Measurements from ENCODE around the gene UFSP1. TPM values are rescaled to one million over a fixed set of nuclear protein-coding genes. Genes with fewer than 3 reads are reported as not detected.
A peak's percentile ranks its signal among the peaks of the same experiment; 100 is the strongest.

The UFSP1 gene
- total RNA-seq, 1 experiment from 2014 or later = 5.6 TPM

DNA sequence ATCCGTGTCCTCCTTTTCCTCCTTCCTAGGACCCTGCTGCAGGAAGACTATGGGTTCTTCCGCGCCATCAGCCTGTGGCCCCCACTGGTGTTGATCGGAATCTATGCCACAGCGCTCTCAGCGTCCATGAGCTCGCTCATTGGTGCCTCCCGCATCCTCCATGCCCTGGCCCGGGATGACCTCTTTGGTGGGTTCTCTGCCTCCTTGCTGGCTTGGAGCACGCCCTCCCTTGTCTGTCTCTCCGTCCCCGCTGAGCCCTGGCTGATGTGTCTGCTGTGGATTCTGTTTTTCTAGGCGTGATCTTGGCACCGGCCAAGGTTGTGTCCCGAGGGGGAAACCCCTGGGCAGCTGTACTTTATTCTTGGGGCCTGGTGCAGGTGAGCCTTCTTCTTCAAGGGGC lies 29.7 kb downstream of the UFSP1 start:
- H2AFZ ChIP-seq (ENCODE audit: low read depth, low read length, poor library complexity, severe bottlenecking) = no peak overlapping the region
- TF ChIP-seq FOSL1 (IDR thresholded peaks at IDR 0.05; ENCODE audit: low read depth) (no peak), YY1 (IDR thresholded peaks at IDR 0.05; ENCODE audit: extremely low read depth, insufficient replicate concordance, low read depth, low read length) (no peak), ZNF274 (IDR thresholded peaks at IDR 0.05; ENCODE audit: low read depth, low read length) (no peak), SP1 (IDR thresholded peaks at IDR 0.05; ENCODE audit: low read depth) (no peak), TCF7L2 (IDR thresholded peaks at IDR 0.05; ENCODE audit: borderline replicate concordance, extremely low read depth, insufficient read depth, insufficient read length) (no peak), EZH2phosphoT487 (IDR thresholded peaks at IDR 0.05; ENCODE audit: borderline replicate concordance) (no peak), RAD21 (IDR thresholded peaks at IDR 0.05; ENCODE audit: low read depth) (no peak), POLR2A (IDR thresholded peaks at IDR 0.05; ENCODE audit: borderline replicate concordance, extremely low read depth, insufficient read depth, insufficient read length) (no peak), EZH2 (IDR thresholded peaks at IDR 0.05) (no peak), SIN3A (IDR thresholded peaks at IDR 0.05; ENCODE audit: low read depth) (no peak), CBX3 (IDR thresholded peaks at IDR 0.05; ENCODE audit: low read depth) (no peak)
- TF ChIP-seq, protein P1, sequence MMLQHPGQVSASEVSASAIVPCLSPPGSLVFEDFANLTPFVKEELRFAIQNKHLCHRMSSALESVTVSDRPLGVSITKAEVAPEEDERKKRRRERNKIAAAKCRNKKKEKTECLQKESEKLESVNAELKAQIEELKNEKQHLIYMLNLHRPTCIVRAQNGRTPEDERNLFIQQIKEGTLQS (IDR thresholded peaks at IDR 0.05) = no peak
- TF ChIP-seq, protein P2, sequence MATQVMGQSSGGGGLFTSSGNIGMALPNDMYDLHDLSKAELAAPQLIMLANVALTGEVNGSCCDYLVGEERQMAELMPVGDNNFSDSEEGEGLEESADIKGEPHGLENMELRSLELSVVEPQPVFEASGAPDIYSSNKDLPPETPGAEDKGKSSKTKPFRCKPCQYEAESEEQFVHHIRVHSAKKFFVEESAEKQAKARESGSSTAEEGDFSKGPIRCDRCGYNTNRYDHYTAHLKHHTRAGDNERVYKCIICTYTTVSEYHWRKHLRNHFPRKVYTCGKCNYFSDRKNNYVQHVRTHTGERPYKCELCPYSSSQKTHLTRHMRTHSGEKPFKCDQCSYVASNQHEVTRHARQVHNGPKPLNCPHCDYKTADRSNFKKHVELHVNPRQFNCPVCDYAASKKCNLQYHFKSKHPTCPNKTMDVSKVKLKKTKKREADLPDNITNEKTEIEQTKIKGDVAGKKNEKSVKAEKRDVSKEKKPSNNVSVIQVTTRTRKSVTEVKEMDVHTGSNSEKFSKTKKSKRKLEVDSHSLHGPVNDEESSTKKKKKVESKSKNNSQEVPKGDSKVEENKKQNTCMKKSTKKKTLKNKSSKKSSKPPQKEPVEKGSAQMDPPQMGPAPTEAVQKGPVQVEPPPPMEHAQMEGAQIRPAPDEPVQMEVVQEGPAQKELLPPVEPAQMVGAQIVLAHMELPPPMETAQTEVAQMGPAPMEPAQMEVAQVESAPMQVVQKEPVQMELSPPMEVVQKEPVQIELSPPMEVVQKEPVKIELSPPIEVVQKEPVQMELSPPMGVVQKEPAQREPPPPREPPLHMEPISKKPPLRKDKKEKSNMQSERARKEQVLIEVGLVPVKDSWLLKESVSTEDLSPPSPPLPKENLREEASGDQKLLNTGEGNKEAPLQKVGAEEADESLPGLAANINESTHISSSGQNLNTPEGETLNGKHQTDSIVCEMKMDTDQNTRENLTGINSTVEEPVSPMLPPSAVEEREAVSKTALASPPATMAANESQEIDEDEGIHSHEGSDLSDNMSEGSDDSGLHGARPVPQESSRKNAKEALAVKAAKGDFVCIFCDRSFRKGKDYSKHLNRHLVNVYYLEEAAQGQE (IDR thresholded peaks at IDR 0.05; ENCODE audit: low read depth) = no peak
- intact Hi-C loops (cut with micrococcal nuclease) = no loop called here
- no peak overlapping the region for H3K4me3 ChIP-seq (replicated peaks in 1 of 2; ENCODE audit: low read depth in 1 of 2, low read length in 2 of 2)
- peaks cover 2% of the 10 kb centered on the region; the same call in 1 of the 2 replicates for H3K79me2 ChIP-seq (ENCODE audit: insufficient read depth, low read length)
- H3K9me2 ChIP-seq (ENCODE audit: insufficient read depth) = no peaks in the 10 kb centered on the region
- RAD21 ChIA-PET (ENCODE audit: low non-redundant PET in 1 of 2, low total read pairs in 2 of 2, uncharacterized antibody in 2 of 2, unreplicated experiment in 2 of 2) = no interaction called here
- no TSS peak for BruUV-seq (replicated peaks)
- POLR2A ChIA-PET = no interaction called here
- no peaks in the 10 kb centered on the region for H4K20me1 ChIP-seq (ENCODE audit: insufficient read depth)
- peaks cover 2 to 13% of the 10 kb centered on the region in 2 experiments; a peak in 3 of 4 replicates for H3K36me3 ChIP-seq (ENCODE audit: control insufficient read depth in 1 of 2, insufficient read depth in 2 of 2, low read length in 2 of 2)
- no peak overlapping the region for H3K9ac ChIP-seq (ENCODE audit: low read length)
- H3K27me3 ChIP-seq (ENCODE audit: insufficient read depth, low read length) = no peaks in the 10 kb centered on the region
- H3K27ac ChIP-seq (ENCODE audit: low read depth, low read length) = no peak overlapping the region
- ATAC-seq (peak; percentile 13; the same call in 1 of the 2 replicates), DNase-seq (ENCODE audit: low read depth, low spot score) (no peak)
- peaks cover 3 to 5% of the 10 kb centered on the region in 2 experiments; a peak in 2 of 4 replicates for H3K4me1 ChIP-seq (ENCODE audit: control insufficient read depth in 1 of 2, insufficient read depth in 2 of 2, low read length in 2 of 2)
- no peaks in the 10 kb centered on the region for H3K9me3 ChIP-seq (ENCODE audit: control insufficient read depth in 1 of 2, insufficient read depth in 1 of 2, low read depth in 1 of 2, low read length in 2 of 2)
- no peak overlapping the region for H3K4me2 ChIP-seq (ENCODE audit: low read length)
- CTCF ChIA-PET = no interaction called here
